Lung (tissue), 12 donors: ENCODE measurements around the gene ATG14. TPM values are rescaled to one million over a fixed set of nuclear protein-coding genes. Genes with fewer than 3 reads are reported as not detected.

Experiments used
- ATAC-seq: fragments of 200-7000 bp; cut with Tn5 transposase; one replicate; pipeline ENCODE4 v1.9.1; 2020; ENCODE audit warnings: moderate number of reproducible peaks; ENCODE audit not compliant: insufficient read depth, low FRiP score
- DNase-seq, 3 donors: peaks; one replicate each; pipeline ENCODE4 v3.0.0-alpha.2; 2013 to 2017
- H3K27ac ChIP-seq, 2 donors: one replicate each; pipeline ENCODE4 v1.5.1; 2013; ENCODE audit warnings: mild to moderate bottlenecking in 2 of 2, moderate library complexity in 2 of 2, control low read depth in 1 of 2, inconsistent platforms in 1 of 2, low read depth in 1 of 2, low read length in 1 of 2
- H3K27me3 ChIP-seq, 3 donors: one replicate each; pipeline ENCODE4 v1.5.1; 2013; ENCODE audit warnings: low read length in 2 of 3; ENCODE audit not compliant: control insufficient read depth in 3 of 3, insufficient read depth in 3 of 3
- H3K36me3 ChIP-seq, 4 donors: one replicate each; pipeline ENCODE4 v1.5.1; 2013; ENCODE audit warnings: low read length in 4 of 4, mild to moderate bottlenecking in 1 of 4, moderate library complexity in 1 of 4; ENCODE audit not compliant: control insufficient read depth in 4 of 4, insufficient read depth in 4 of 4
- H3K4me1 ChIP-seq, 5 donors: one replicate each; pipeline ENCODE4 v1.5.1; 2013; ENCODE audit warnings: low read length in 5 of 5, mild to moderate bottlenecking in 2 of 5, moderate library complexity in 1 of 5; ENCODE audit not compliant: control insufficient read depth in 5 of 5, insufficient read depth in 5 of 5
- H3K4me3 ChIP-seq: one replicate; pipeline ENCODE4 v1.5.1; 2013; ENCODE audit warnings: mild to moderate bottlenecking, control low read depth, moderate library complexity
- H3K9ac ChIP-seq, 2 donors: one replicate each; pipeline ENCODE4 v1.5.1; 2013; ENCODE audit warnings: low read length in 2 of 2, control low read depth in 1 of 2; ENCODE audit not compliant: insufficient read depth in 1 of 2
- H3K9me3 ChIP-seq, 4 donors: one replicate each; pipeline ENCODE4 v1.5.1; 2013; ENCODE audit warnings: low read length in 3 of 4, mild to moderate bottlenecking in 1 of 4, moderate library complexity in 1 of 4; ENCODE audit not compliant: control insufficient read depth in 4 of 4, insufficient read depth in 3 of 4
- CTCF ChIP-seq: IDR thresholded peaks from 2 replicates; pipeline ENCODE4 v1.5.1; 2012; ENCODE audit warnings: mild to moderate bottlenecking; ENCODE audit errors: control extremely low read depth, extremely low read depth
- WGBS, 2 donors: extraction: QIAGEN DNeasy Blood & Tissue Kit; methylation state at CpG; one replicate each; pipeline ENCODE4 v1.1.7; 2013; 5-methylcytosine and 5-hydroxymethylcytosine counted together
- polyA plus RNA-seq, 2 donors: library from polyadenylated mRNA; stranded (reverse); fragments of 200-250 nt; gene quantifications; one replicate each; pipeline ENCODE4 v1.2.1, GENCODE V29; 2013
- total RNA-seq, 2 donors: library from RNA; depleted of rRNA in 1 of 2; stranded (reverse); fragments of >200 nt in 1 of 2; gene quantifications; one replicate each; pipeline ENCODE4 v1.2.1, GENCODE V29; 2014 to 2021
- donor health status: control.
- donor health status: control.
- donor health status: Bipolar disorder and iron deficiency.
- donor health status: healthy.
- donor health status: DM: yes; HTN: yes; CAD: no.

The ATG14 gene
- total and polyA plus RNA-seq, 4 donors: 3.4 to 19.0 (median 7.0) TPM

- H3K36me3 ChIP-seq: peaks cover 4 to 36% (median 12%) of the 10 kb centered on the region in 4 donors
- DNase-seq (no peak), ATAC-seq (no peak)
- H3K9me3 ChIP-seq: no peaks in the 10 kb centered on the region
- H3K27me3 ChIP-seq: no peaks in the 10 kb centered on the region
- H3K9ac ChIP-seq: no peak overlapping the region
- WGBS, 2 donors: 77 to 90% methylated on average over 5 of the region's 5 CpGs
- peak overlapping the region in 1 of 2 donors; percentile 22 for H3K27ac ChIP-seq
- TF ChIP-seq CTCF: no peak
- H3K4me1 ChIP-seq: no peaks in the 10 kb centered on the region
- no peak overlapping the region for H3K4me3 ChIP-seq
Observed at GRCh38 chr14:55373784-55374705, 37.6 kb downstream of the ATG14 start.

GRCh38 chr14:55372825-55373224 is 38.8 kb downstream of the ATG14 start:
- no peaks in the 10 kb centered on the region for H3K27me3 ChIP-seq
- H3K4me3 ChIP-seq: no peak overlapping the region
- no peak for DNase-seq
- 97 to 98% methylated on average over 7 of the region's 7 CpGs for WGBS, 2 donors
- TF ChIP-seq CTCF: no peak
- peaks cover 5 to 31% (median 15%) of the 10 kb centered on the region in 4 donors for H3K36me3 ChIP-seq
- no peak for ATAC-seq
- no peaks in the 10 kb centered on the region for H3K4me1 ChIP-seq
- H3K27ac ChIP-seq: no peak overlapping the region
- H3K9me3 ChIP-seq: no peaks in the 10 kb centered on the region
- H3K9ac ChIP-seq: no peak overlapping the region

GRCh38 chr14:55372423-55372822 is 39.2 kb downstream of the ATG14 start:
- DNase-seq: no peak
- H3K9me3 ChIP-seq: no peaks in the 10 kb centered on the region
- no peak overlapping the region for H3K4me3 ChIP-seq
- no peak overlapping the region for H3K9ac ChIP-seq
- H3K36me3 ChIP-seq: peaks cover 5 to 31% (median 16%) of the 10 kb centered on the region in 4 donors
- WGBS, 2 donors: 84 to 94% methylated on average over 1 of the region's 1 CpG
- H3K27me3 ChIP-seq: no peaks in the 10 kb centered on the region
- H3K27ac ChIP-seq: no peak overlapping the region
- ATAC-seq: no peak
- TF ChIP-seq CTCF: no peak
- H3K4me1 ChIP-seq: no peaks in the 10 kb centered on the region
